ENCODE data around the gene NTM.

DNA sequence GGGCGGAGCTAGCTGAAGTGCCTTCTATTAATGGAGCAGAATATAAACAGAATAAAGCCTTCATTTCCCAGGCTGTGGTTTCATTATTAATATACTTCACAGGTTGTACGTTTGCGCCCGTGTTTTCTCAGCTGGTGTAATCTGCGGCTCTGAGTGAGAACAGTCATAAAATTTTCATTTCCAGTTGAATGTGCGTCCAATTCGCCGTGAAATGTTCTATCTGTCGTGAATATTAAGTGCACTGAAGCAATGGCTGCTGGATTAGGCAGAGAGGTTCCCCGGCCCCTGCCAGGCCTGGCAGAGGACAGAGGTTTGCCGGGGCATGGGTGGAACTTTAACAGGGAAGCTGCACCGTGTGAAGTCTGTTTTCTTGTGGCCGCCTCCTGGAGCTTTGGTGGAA is 874.4 kb downstream of the NTM start:
- TF ChIP-seq, protein P1, sequence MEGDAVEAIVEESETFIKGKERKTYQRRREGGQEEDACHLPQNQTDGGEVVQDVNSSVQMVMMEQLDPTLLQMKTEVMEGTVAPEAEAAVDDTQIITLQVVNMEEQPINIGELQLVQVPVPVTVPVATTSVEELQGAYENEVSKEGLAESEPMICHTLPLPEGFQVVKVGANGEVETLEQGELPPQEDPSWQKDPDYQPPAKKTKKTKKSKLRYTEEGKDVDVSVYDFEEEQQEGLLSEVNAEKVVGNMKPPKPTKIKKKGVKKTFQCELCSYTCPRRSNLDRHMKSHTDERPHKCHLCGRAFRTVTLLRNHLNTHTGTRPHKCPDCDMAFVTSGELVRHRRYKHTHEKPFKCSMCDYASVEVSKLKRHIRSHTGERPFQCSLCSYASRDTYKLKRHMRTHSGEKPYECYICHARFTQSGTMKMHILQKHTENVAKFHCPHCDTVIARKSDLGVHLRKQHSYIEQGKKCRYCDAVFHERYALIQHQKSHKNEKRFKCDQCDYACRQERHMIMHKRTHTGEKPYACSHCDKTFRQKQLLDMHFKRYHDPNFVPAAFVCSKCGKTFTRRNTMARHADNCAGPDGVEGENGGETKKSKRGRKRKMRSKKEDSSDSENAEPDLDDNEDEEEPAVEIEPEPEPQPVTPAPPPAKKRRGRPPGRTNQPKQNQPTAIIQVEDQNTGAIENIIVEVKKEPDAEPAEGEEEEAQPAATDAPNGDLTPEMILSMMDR (IDR thresholded peaks at IDR 0.05) = no peak
- TF ChIP-seq POLR2A (IDR thresholded peaks at IDR 0.05) = no peak

Measured in adrenal gland (tissue), 5 donors.